OCI-LY1 (cell line): ENCODE results near the gene SMC4.

Experiments used
- H2AFZ ChIP-seq: fragments of 200-600 bp; sonication (generic), shearing (Covaris generic); 2 replicates; pipeline ENCODE4 v1.6.0; 2014; ENCODE audit warnings: antibody characterized with exemption, mild to moderate bottlenecking, low read length
- H3F3A ChIP-seq: fragments of 200-600 bp; sonication (generic), shearing (Covaris generic); 2 replicates; pipeline ENCODE4 v1.6.0; 2014; ENCODE audit warnings: mild to moderate bottlenecking, antibody characterized with exemption, low read length, moderate library complexity; ENCODE audit not compliant: insufficient read depth
- H3K27ac ChIP-seq: fragments of 200-600 bp; sonication (generic); 2 replicates; pipeline ENCODE4 v1.5.1; 2014; ENCODE audit warnings: low read length, mixed run types, mild to moderate bottlenecking, low read depth; ENCODE audit not compliant: poor library complexity, severe bottlenecking
- H3K27me3 ChIP-seq: fragments of 200-600 bp; sonication (generic); 2 replicates; pipeline ENCODE4 v1.6.0; 2014; ENCODE audit warnings: antibody characterized with exemption, mild to moderate bottlenecking, low read length, moderate library complexity; ENCODE audit not compliant: insufficient read depth
- H3K36me3 ChIP-seq: fragments of 200-600 bp; sonication (generic); 2 replicates; pipeline ENCODE4 v1.6.1; 2014; ENCODE audit warnings: mild to moderate bottlenecking, antibody characterized with exemption, low read length, moderate library complexity, mixed read lengths; ENCODE audit not compliant: insufficient read depth
- H3K4me1 ChIP-seq: fragments of 200-600 bp; sonication (generic); 2 replicates; pipeline ENCODE4 v1.5.1; 2014; ENCODE audit warnings: mild to moderate bottlenecking, low read length, moderate library complexity; ENCODE audit not compliant: insufficient read depth, severe bottlenecking
- H3K4me2 ChIP-seq: fragments of 200-600 bp; sonication (generic), shearing (Covaris generic); 2 replicates; pipeline ENCODE4 v1.6.1; 2014; ENCODE audit warnings: low read length
- H3K4me3 ChIP-seq: fragments of 200-600 bp; sonication (generic); 2 replicates; pipeline ENCODE4 v1.5.1; 2014; ENCODE audit warnings: low read length, low read depth, mild to moderate bottlenecking, mixed read lengths; ENCODE audit not compliant: poor library complexity, severe bottlenecking
- H3K79me2 ChIP-seq: fragments of 200-600 bp; shearing (Covaris generic); 2 replicates; pipeline ENCODE4 v1.6.1; 2016; ENCODE audit warnings: mixed run types, low read length, mixed read lengths; ENCODE audit not compliant: insufficient read depth
- H3K9ac ChIP-seq: fragments of 200-600 bp; sonication (generic), shearing (Covaris generic); 2 replicates; pipeline ENCODE4 v1.6.1; 2014; ENCODE audit warnings: mild to moderate bottlenecking, low read length, mixed read lengths
- H3K9me2 ChIP-seq: fragments of 200-600 bp; sonication (generic), shearing (Covaris generic); 2 replicates; pipeline ENCODE4 v1.6.1; 2014; ENCODE audit warnings: low read depth, mild to moderate bottlenecking, low read length, mixed read lengths
- H3K9me3 ChIP-seq: fragments of 200-600 bp; shearing (Covaris generic); 2 replicates; pipeline ENCODE4 v1.6.1; 2014; ENCODE audit warnings: low read length, mixed read lengths
- H4K20me1 ChIP-seq: fragments of 200-600 bp; sonication (generic), shearing (Covaris generic); 2 replicates; pipeline ENCODE4 v1.6.0; 2016; ENCODE audit warnings: mild to moderate bottlenecking, low read length; ENCODE audit not compliant: insufficient read depth
- CTCF ChIP-seq: fragments of 200-600 bp; sonication (generic), shearing (Covaris generic); IDR thresholded peaks from 2 replicates; pipeline ENCODE4 v1.5.1; 2017; ENCODE audit warnings: mild to moderate bottlenecking, antibody characterized with exemption, low read length, moderate library complexity, mixed read lengths
- EZH2 ChIP-seq: fragments of 200-600 bp; sonication (generic), shearing (Covaris generic); IDR thresholded peaks from 2 replicates; pipeline ENCODE4 v1.8.0; 2017; ENCODE audit warnings: borderline replicate concordance, mixed run types, mild to moderate bottlenecking, antibody characterized with exemption, low read length, moderate library complexity, mixed read lengths

SMC4 gene

GRCh38 chr3:160471892-160472291 is 72.4 kb downstream of the SMC4 start:
- no peaks in the 10 kb centered on the region for H3K9me2 ChIP-seq
- peaks cover 21% of the 10 kb centered on the region for H3K9me3 ChIP-seq
- no peaks in the 10 kb centered on the region for H3F3A ChIP-seq
- H2AFZ ChIP-seq, result no peak overlapping the region
- no peaks in the 10 kb centered on the region; the same call in 1 of the 2 replicates for H3K27me3 ChIP-seq
- no peak for TF ChIP-seq EZH2
- TF ChIP-seq CTCF, result no peak
- no peak overlapping the region for H3K4me2 ChIP-seq
- H3K4me1 ChIP-seq, result no peaks in the 10 kb centered on the region
- H3K27ac ChIP-seq, result no peak overlapping the region
- no peaks in the 10 kb centered on the region for H3K36me3 ChIP-seq
- no peaks in the 10 kb centered on the region for H4K20me1 ChIP-seq
- H3K9ac ChIP-seq, result no peak overlapping the region
- no peaks in the 10 kb centered on the region for H3K79me2 ChIP-seq
- no peak overlapping the region for H3K4me3 ChIP-seq

GRCh38 chr3:160472344-160472743 is 72.9 kb downstream of the SMC4 start:
- H3K9me3 ChIP-seq, result peaks cover 21% of the 10 kb centered on the region
- no peaks in the 10 kb centered on the region for H3F3A ChIP-seq
- no peaks in the 10 kb centered on the region for H3K36me3 ChIP-seq
- H3K4me2 ChIP-seq, result no peak overlapping the region
- no peaks in the 10 kb centered on the region for H3K79me2 ChIP-seq
- H3K27ac ChIP-seq, result no peak overlapping the region
- no peaks in the 10 kb centered on the region for H3K4me1 ChIP-seq
- H3K4me3 ChIP-seq, result no peak overlapping the region
- H3K9me2 ChIP-seq, result no peaks in the 10 kb centered on the region
- TF ChIP-seq CTCF, result no peak
- no peaks in the 10 kb centered on the region for H4K20me1 ChIP-seq
- H3K9ac ChIP-seq, result no peak overlapping the region
- no peaks in the 10 kb centered on the region; the same call in 1 of the 2 replicates for H3K27me3 ChIP-seq
- H2AFZ ChIP-seq, result no peak overlapping the region

GRCh38 chr3:160473221-160473620 is 73.8 kb downstream of the SMC4 start:
- no peak for TF ChIP-seq EZH2
- TF ChIP-seq CTCF, result no peak
- Histone ChIP-seq H3K79me2 (no peaks in the 10 kb centered on the region), H3K4me2 (no peak overlapping the region)

More at GRCh38 chr3:160473221-160473620, 73.8 kb downstream of the SMC4 start:
- H3K27ac ChIP-seq, result no peak overlapping the region
- H3K9me3 ChIP-seq, result peaks cover 21% of the 10 kb centered on the region
- no peak overlapping the region for H2AFZ ChIP-seq
- no peaks in the 10 kb centered on the region for H4K20me1 ChIP-seq
- H3F3A ChIP-seq, result no peaks in the 10 kb centered on the region
- no peaks in the 10 kb centered on the region for H3K4me1 ChIP-seq
- H3K9ac ChIP-seq, result no peak overlapping the region
- no peak overlapping the region for H3K4me3 ChIP-seq
- no peaks in the 10 kb centered on the region for H3K27me3 ChIP-seq
- H3K36me3 ChIP-seq, result no peaks in the 10 kb centered on the region
- no peaks in the 10 kb centered on the region for H3K9me2 ChIP-seq
